Measurements from ENCODE around the gene ARHGEF16. TPM values are rescaled to one million over a fixed set of nuclear protein-coding genes. Genes with fewer than 3 reads are reported as not detected.
A peak's percentile ranks its signal among the peaks of the same experiment; 100 is the strongest.

ARHGEF16 gene
- polyA plus RNA-seq, 4 donors, result 0.53 to 23.1 (median 15.4) TPM

DNA sequence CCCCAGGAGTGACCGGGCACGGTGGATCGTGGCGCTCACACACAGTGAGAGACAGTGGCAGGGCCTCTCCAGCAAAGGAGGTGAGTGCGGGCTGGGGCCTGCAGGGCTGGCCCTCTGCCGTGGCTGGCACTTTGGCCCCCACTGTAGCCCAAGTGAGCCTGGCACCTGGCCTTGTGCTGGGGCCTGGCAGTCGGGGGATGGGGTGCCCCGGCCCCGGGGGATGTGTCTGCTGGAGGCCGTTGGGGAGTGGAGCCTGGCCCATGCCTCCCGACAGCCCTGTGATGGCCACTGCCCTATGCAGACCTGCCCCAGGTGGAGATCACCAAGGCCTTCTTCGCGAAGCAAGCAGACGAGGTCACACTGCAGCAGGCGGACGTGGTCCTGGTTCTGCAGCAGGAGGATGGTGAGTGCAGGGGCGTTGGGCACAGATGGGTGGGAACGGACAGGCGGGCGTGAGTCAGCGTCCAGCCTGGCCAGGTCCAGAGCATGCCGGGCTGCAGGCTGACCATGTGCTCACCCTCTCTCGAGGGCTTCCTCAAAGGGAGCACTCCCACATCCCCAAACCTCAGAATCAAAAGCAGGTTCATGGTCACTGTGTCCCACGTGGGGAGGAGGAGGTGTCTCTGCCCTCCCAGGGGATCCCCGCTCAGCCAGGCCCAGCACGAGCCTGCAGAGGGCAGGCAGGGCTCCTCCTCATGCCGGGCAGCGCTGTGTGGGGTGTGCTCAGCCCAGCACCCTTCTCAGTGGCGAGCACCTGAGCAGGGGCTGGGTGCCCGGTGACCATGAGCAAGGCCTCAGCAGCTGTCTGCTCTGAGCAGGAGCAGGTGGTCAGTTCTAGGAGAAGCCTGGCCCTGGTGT is 25.3 kb downstream of the ARHGEF16 start:
- no peak for DNase-seq (ENCODE audit: low read depth in 4 of 4, low spot score in 3 of 4)

DNA sequence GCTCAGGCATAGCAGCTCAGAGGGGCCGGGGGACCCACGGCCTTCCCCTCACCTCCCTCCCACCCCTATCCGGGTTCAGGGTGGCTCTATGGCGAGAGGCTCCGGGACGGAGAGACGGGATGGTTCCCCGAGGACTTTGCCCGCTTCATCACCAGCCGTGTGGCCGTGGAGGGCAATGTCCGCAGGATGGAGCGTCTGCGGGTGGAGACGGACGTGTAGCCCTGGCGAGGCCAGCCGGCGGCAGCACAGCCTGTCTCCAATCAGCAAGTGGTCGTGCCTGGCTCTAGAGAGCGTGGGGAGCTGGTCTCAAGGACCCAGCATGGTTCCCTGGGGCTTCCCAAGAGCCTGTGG is 25.9 kb downstream of the ARHGEF16 start:
- no peak for DNase-seq (ENCODE audit: low read depth in 4 of 4, low spot score in 3 of 4)

DNA sequence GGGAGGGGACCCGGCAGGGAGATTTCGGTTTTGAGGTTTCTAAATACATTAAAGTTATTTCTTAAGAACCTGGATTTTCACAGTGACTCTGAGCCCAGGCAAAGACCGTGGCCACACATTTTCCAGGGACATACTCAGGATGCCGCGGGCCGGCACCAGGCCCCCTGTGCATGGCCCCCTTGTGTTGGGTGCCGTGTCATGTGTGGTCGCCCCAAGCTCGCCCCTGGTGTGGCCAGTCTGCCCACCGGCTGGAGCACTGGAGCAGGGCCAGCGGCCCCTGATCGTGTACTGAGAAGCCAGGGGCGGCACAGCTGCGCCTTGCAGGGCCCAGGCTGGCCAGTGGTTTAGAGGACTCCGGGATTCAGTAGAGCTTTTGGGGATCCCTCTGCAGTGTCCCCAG is 26.6 kb downstream of the ARHGEF16 start:
- DNase-seq (ENCODE audit: low read depth in 4 of 4, low spot score in 3 of 4), result no peak

DNA sequence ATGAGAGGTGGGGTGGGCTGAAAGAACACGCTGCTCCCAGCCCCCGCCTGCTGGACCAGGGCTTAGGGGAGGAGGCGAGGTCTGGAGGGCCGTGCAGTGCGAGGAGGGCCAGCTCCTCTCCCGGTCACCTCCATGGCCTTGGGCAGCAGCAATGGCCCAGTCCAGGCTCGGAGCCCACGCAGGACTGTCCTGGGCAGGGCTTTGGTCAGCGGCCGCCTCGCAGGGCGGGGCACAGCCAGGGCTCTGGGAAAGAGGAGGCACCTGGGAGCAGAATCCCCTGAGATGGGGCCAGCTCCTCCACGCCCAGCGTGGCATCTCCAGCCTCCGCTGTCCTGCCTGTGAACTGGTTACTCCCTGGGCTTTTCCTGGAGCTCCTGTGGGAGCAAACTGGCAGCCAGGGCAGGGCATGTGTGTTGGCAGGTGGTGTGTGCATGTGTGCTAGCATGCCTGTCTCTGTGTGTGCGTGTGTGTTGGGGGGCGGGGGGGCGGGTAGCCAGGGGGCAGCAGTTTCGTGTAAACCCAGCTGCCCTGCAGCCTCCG is 27.4 kb downstream of the ARHGEF16 start:
- no peak for DNase-seq (ENCODE audit: low read depth in 4 of 4, low spot score in 3 of 4)

DNA sequence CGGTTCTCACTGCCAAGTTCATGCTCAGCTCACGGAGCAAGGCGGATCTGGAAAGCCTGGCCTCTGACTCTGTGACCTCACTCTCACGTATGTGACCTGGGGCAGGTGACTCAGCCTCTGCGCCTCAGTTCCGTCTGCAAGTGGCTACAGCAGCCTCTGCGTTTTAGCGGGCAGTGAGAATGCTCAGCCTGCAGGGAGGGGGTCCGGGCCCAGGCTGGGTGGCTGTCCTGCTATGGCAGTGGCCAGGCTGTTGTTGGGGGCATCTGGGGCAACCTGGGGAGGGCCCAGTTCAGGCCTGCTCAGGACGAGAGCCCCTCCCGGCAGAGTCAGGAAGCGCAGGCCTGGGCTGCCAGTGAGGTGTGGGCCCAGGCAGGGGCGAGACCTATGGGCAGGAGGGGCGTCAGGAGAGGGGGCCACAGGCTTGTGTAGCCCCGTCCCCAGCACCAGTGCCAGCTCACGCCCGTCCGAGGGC is 27.9 kb downstream of the ARHGEF16 start:
- no peak for DNase-seq (ENCODE audit: low read depth in 4 of 4, low spot score in 3 of 4)

DNA sequence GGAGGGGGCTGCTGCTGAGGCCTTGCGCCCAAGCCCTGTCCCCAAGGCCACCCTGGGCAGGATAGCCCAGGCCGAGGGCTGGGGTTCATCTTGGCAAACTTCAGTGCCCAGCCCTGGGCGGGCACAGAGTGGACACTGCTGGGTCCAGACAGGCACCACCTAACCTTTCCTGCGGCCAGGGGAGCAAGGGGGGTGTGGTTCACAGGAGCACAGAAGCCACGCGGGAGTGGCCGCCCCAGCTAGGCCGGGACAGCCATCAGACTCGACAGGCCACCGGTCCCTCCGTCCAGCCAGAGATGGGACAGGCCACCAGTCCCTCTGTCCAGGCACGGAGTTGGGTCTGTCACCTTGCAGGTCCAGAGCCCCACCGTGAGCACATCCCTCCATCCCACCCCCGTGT is 28.9 kb downstream of the ARHGEF16 start:
- DNase-seq (ENCODE audit: low read depth in 4 of 4, low spot score in 3 of 4), result no peak

DNA sequence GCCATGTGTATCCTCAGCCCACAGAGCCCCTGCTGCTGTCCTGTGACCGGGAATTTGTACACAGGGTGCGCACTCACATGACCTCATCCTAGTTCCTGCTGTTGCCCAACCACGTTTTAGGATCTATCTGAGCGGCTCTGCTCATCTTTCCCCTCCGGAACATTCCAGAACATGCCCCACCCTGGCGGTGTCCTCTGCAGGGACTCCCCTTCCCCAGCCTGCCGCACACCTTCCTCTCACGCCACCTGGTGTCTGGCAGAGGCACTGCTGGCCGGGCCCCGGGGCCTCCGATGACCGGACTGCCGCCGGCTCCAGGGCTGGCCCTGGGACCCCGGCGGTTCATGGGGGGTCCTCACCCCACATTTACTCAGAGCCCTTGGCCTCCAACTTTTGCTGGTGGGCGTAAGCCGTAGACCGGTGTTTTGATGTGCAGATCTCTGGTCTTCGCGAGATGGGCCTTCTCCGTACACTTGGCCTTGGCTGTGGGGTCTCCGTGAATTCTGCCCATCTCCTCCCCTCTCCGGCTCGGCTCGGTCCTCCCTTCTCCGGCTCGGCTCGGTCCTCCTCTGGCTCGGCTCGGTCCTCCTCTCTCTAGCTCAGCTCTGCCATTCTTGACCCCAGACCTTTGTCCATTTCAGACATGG is 29.5 kb downstream of the ARHGEF16 start:
- DNase-seq (ENCODE audit: low read depth in 4 of 4, low spot score in 3 of 4), result no peak

DNA sequence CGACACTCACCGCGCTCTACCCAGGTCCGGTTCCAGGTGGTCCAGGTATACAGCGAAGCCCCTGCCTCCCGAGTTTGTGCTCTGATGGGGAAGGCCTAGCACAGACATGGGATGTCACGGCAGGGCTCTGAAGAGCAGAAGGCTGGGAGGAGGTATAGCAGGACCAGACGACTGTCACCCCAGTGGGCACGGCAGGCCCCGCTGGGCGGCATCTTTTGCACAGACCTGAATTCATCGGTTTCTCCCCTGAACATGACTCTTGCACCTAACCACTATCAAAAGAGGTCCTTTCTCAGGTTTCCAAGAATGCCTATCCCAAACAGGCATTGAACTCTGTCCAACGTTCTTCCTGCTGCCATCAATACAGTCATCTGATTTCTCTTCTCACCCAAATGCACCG is 30.6 kb downstream of the ARHGEF16 start:
- no peak for DNase-seq (ENCODE audit: low read depth in 4 of 4, low spot score in 3 of 4)

DNA sequence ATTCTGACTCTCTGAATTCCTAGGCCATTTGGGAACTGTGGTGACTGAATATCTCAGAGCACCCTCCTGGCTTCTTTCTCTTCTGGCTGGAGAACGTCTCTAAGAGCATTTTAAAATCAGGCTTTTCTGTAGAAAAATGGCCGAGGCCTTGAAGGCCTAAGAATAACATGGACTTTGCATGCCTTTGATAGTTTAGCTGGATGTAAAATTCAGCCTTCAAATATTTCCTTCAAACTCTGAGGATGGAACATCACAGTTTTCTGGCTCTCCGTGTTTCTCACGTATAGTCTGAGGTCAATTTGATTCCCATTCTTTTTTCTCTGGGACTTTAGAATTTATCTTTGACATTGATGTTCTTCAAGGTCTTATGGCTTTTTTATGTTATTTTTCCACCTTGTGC is 34.0 kb downstream of the ARHGEF16 start:
- no peak for DNase-seq (ENCODE audit: low read depth in 4 of 4, low spot score in 3 of 4)

DNA sequence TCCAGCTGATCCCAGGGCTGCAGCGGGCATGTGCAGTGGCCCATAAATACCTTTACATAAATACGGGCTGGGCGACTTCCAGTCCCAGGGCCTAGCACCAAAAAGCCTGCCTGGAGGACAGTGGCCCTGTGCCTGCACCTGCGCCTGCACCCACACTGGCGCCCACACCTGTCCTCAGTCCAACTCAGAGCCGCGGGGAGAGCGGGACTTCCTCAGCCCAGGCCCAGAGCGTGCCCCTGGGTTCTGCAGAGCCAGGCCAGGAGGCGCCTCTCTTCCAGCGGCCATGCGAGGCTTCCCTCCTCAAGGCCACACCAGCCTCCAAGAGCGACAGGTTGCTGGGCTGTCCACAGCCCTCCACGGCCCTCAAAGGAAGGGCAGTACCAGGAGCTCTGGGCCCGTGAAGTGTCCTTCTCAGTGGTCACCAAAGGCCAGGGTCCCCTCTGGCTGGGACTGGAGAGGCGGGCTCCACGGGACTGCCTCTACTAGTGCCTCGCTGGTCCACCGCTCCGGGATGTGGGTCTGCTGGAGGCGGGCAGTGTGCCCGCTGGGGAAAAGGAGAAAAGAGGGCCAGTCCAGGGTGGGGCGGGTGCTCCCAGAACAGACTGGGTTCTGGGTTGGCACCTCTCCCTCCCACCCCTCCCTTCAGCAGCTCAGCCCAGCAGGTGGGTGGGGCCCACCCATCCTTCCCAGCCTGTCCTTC is 35.7 kb downstream of the ARHGEF16 start:
- DNase-seq (ENCODE audit: low read depth in 4 of 4, low spot score in 3 of 4), result no peak

DNA sequence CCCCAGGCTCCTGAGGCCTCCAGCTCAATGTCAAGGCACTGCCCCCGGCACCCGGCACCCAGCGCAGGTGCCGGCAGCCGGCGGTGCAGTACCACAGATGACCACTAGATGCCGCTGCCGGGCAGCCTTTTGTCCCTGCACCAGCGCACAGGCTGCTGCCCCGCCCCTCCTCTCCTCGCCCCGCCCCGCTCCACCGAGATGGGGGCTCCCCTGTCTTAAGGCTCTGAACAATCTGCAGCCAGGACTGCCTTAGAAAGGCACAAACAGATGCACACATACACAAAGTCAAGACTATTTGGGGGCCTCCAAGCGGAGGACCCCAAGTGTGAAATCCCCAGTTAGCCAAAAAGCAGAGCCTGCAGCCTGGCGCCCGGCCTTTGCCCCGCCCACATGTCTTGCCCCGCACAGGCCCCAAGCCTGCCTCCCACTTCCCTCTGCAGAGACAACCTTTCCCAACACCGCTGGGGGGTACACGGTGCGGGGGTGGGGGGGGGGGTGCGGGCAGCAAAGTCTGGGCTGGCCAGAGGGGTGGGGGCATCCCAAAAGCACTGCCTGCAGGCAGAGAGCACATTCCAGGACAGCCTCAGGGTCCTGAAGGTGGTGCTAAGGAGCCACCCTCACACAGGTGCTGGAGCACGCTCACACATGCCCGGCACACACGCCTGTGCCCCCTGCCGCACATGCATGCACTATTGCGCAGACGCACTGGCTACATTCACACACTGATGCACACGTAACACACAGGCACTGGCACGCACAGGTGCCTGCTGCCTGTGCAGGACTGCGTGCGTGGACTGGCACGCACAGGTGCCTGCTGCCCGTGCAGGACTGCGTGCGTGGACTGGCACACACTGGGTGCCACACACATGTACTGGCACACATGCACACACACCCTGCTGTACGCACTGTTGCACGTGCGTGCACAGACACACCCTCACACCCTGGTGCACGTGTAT is 37.1 kb downstream of the ARHGEF16 start:
- peak in 1 of 4 donors; percentile 27 for DNase-seq (ENCODE audit: low read depth in 4 of 4, low spot score in 3 of 4)

DNA sequence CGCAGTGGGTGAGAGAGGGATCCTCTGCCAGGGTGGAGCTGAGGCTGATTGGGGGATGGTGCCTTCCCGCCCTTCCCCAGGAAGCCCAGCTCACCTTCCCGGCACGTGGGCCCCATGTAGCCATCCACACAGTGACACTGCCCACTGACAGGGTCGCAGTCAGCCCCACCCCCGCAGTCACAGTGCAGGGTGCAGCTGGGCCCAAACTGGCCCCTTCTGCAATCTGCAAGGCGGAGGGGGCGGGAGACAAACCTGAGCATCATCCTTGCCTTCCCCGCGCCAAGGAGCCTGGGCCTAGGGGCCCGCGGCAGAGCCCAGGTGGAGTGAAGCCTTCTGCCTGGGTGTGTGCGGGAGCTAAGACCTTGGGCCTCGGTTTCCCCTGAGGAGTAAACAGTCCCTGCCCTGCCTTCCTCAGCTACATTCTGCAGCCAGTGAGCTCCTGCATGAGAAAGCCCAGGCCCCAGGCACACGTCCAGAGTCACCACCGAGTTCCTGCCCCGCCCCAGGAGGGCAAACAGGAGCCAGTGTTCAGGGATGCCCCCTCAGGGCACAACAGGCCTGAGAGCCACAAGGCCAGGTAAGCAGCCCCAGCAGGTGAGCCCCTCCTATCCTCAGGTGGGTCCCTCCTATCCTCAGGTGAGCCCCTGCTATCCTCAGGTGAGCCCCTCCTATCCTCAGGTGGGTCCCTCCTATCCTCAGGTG is 38.2 kb downstream of the ARHGEF16 start:
- no peak for DNase-seq (ENCODE audit: low read depth in 4 of 4, low spot score in 3 of 4)

DNA sequence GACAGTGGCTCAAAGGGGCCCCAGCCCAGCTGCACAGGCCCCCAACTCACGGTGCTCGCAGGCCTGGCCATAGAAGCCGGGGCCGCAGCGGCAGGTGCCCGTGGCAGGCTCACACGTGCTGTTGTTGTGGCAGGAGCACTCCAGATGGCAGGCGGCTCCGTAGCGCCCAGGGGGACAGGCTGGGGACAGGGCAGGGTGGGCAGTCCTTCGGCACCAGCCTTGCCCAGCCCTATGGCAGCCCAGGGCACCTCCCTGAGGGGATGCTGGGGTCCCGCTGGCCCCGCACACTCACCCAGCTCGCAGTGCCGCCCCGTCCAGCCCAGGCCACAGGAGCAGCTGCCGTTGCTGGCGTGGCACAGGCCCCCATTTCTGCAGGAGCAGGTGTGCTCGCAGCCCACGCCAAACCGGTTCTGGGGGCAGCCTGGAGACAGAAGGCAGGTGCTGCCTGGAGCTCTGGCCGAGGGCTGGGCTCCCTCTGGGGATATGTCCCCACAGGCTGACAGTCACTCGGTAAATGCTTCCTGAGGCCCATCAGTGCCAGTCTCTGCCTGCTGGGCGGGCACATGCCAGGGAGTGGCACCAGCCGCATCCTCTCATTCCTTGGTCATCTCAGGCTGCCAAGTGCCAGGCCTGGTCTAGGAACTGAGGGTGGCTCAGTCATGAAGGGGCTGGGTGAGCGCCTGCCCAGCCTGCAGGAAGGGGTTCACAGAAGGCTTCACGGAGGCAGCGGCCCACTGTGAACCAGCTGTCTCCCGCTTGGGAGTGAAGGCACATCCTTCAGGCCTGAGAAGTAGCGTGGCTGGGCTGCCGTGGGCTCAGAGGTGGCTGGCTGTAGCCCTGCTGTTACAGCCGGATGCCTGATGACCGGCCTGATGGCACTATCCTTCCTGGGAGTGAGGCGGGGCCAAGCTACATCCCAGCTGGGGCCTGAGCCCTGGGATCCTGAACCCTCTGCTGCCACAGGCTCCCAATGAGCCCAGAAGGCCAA is 40.1 kb downstream of the ARHGEF16 start:
- DNase-seq (ENCODE audit: low read depth in 4 of 4, low spot score in 3 of 4), result no peak

DNA sequence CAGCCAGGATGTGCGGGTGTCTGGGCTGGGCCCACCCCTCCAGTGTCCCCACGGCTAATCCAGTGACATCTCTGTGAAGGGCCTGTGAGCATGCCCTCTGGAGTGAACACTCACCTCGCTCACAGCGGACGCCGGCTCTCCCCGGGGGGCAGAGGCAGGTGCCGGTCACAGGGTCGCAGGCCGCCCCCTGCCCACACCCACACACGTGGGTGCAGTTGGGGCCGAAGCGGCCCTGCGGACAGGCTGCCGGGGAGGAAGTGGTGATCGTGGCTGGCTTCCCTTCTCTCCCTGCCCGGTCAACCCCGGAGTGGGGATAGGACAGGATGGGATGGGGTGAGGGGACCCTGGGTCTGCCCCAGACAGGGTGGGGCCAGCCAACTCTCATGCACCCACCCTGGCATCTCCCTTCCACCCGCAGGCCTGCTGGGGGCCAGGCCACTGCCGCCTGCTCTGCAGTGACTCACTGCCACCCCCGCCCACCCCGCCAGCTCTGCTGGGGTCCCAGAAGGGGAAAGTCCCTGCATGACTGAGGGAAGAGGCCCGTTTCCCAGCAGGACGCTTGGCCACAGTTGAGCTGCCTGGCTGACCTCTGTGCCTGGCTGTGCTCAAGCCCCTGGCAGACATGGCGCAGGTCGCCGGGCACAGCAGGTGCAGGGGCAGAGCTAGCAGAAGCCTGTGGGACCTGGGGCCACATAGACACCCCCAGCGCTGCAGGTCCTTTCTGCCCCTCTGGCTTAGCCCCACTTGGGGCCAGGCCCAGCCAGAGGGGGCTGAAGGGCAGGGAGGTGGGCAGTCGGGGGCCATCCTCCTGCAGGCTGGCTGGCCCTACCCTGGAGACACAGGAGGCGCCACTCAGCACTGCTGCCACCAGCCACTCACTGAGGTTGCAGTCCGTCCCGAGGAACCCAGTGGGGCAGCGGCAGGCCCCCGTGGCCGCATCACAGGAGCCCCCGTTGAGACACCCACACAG is 41.6 kb downstream of the ARHGEF16 start:
- no peak for DNase-seq (ENCODE audit: low read depth in 4 of 4, low spot score in 3 of 4)

DNA sequence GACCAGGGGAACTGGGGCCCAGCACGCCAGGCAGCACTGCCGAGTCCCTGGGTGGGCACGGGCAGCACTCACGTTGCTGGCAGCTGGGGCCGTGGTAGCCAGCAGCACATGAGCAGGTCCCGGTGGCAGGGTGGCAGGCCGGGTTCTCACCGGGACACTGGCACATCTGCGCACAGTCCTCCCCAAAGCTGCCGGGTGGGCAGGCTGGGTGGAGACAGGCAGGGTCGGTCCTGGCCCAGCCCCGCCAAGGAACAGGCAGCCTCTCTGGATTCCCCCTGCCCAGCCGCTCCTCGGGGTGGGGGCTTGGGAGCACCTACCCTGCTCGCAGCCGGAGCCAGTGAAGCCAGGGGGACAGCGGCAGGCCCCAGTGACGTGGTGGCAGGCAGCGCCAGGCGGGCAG is 42.5 kb downstream of the ARHGEF16 start:
- no peak for DNase-seq (ENCODE audit: low read depth in 4 of 4, low spot score in 3 of 4)

DNA sequence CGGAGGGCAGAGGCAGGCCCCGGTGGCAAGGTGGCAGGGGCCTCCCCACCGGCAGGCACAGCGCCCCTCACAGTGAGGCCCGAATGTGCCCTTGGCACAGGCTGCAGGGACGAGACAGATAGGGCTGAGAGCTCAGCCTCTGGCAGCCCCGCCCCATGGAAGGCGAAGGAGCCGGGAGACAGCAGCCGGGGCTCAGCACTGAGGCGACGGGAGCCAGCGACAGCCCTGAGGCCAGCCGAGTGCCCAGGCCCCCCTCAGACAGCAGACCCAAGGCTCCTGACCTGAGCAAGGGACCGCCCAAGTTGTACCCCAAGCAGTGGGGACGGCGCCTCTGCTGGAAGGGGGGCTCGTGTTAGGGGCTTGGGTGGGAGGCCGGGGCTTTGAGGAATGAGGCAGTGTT is 43.1 kb downstream of the ARHGEF16 start:
- no peak for DNase-seq (ENCODE audit: low read depth in 4 of 4, low spot score in 3 of 4)

DNA sequence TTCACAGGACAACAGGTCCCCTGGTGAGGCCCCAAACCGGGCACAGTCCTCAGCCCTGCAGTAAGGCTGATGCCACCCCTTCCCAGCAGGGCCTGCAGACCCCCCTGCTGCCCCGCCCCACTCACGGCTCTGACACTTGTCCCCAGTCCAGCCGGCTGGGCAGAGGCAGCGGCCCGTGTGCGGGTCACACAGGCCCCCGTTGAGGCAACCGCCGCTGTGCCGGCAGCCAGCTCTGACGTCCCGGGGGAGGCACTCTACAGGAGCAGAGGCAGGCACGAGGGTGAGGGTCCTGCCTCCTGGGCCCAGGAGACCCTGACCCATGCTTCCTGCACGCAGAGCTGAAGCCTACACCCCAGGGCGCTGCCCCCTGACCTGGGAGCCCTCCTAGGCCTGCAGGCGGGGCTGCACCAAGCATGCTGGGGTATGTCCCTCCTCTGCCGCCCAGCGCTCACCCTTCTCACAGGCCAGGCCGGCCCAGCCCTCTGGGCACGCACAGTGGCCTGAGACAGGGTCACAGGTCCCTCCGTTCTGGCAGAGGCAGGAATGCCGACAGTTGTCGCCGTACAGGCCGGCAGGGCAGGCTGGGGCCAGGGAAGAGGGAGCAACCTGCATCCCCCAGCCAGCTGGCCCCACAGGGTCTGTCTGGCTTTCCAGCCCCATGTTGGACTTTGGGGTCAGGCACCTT is 43.9 kb downstream of the ARHGEF16 start:
- DNase-seq (ENCODE audit: low read depth in 4 of 4, low spot score in 3 of 4), result no peak

Measured in left renal pelvis (tissue), 4 donors.